Measurements from ENCODE around the gene PLXNA2.

Gene PLXNA2

DNA sequence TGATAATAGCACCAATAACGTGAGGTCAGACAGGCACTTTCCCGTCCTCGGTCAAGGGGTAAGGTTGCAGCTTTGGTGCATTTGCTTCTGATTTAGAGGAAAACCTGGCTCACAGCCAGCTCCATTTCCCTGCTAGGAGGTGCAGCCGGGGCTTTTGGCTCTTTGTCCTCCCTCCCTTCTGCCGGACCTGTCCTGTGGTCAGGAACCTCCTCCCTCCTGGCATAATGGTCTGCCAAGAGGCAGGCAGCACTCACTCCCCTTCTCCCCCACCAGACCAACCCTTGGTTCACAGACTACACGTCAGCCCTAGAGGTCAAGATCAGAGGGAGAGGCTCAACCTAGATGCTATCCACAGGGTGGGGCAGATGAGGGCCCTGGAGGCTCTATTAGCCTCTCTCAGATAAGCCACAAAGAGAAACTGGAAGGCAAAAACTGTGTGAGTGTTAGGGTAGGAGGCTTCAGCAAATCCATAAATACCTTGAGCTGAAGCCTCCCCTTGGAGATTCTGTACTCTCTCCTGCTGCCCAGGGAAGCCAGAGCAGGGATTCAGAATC is 64.8 kb downstream of the PLXNA2 start:
- no peak for DNase-seq

DNA sequence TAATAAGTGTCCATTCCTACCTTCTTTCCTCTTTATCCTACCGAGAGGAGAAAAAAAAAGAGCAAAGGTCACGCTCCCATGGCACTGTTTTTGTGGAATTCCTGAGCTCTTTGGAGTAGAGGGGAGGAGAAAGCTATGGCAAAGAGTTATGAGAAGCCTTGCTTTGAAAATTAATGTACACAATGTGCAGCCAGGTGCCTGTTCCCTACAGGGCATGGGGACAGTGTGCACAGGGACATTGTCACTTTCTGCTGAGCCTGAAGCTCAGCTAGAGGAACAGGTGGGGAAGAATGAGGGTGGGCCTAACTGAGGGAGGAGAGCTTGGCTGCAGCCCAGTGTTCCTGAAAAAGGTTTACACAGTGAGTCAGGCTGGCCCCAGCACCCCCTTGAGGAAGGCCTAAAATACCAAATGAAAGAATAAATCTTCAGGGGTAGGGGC is 66.1 kb downstream of the PLXNA2 start:
- no peak for DNase-seq

DNA sequence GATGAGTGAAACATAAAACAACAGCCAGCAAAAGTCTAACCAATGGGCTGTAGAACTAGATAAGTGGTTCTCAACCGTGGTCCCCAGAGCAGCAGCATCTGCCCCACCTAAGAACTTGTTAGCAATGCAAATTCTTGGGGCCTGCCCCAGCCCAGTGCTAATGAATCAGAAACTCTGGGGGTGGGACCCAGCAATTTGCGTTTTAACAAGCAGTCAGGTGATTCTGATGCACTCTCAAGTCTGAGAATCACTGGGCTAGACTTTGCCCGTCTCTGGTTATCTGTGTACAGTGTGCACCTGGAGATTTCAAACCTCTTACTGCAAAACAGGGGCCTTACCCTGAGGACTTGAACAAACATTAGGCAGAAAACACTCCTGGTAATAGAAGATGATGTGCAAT is 66.5 kb downstream of the PLXNA2 start:
- DNase-seq = no peak

DNA sequence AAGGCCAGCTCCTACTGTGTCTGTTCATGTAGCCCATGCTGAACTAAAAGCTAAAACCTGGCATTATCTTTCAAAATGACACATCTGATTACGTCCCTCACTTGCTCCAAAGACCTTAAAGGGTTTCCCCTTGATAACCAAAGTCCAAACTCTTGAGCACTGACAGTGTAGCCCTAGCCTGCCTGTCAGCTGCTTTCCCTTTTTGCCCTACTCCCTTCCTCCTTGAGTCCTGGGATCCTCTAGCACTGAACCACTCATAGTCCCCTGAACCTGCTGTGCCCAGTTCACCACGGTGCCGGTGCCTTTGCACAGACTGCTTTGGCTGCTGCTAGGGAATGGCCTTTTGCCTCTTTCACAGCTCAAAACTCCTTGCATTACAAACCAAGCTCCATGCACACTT is 67.5 kb downstream of the PLXNA2 start:
- DNase-seq = no peak

DNA sequence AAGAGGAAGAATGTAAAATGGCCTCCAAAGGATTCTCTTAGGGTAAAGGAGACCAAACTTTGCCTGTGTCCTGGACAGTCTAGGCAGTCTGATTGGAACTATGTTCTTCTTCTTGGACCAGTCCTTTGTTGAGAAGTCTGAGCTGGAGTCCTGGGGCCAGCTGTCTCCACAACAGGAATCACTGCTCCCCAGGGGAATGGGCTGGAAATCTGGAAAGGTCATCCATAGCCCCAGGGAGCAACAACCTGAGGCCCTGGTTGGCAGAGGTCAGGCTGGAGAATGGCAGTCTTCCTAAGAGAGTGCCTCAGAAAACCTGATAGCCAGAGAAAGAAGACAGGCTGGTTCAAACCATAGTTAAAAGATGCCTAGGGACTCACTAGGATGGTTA is 68.7 kb downstream of the PLXNA2 start:
- no peak for DNase-seq

DNA sequence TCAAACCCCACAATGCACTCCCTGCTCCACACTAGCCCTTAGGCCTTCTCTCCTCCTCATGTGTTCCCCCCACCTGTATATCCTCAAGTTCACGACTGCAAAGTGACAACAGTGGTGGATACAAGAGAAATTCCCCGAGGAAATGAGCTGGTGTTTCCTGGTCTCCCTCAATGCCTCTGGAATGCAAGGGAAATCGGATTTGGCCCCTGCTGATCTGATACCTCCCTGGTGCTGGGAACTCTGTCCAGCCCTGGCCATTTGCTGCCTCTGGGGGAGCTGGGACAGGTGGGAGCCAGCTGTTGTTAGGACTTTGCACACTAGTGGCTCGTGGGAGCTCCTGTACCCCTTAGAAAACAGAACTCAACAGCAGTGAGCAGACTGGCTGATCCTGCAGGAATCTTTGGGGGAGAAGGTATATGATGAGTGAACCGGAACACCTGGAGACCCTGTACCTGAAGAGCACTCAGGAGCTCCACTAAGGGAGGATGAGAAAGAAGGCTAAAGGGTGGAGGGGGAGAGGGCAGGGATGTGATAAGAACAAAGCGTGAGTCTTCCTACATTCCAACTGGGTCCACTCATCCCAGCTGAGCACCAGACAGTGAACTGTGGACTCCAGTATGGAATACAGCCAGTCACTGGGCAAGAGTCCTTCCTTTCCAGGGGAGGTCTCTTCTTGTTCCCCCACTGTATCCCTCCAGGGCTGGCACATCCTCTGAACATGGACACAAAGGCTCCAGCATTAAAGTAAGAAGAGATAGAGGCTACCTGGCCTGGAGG is 69.3 kb downstream of the PLXNA2 start:
- DNase-seq = no peak

DNA sequence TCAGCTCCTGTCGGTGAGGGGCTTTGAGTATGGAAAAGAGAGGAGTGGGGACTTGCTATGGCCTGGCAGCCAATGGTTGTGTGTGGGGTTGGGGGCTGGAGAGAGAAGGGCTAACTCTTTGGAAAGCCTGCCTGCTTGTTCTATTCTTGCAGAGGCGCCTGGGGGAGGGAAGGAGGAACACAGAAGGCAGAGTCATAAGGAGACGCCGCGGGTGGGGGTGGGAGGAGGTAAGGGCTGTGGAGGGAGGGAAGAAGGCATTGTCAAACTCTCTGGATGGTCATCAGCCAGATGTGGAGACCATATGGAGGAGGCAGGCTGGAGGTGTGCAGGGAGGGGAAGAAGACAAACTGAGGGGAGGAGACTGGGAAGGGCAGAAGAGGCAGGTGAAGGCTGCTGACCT is 70.0 kb downstream of the PLXNA2 start:
- DNase-seq = no peak

DNA sequence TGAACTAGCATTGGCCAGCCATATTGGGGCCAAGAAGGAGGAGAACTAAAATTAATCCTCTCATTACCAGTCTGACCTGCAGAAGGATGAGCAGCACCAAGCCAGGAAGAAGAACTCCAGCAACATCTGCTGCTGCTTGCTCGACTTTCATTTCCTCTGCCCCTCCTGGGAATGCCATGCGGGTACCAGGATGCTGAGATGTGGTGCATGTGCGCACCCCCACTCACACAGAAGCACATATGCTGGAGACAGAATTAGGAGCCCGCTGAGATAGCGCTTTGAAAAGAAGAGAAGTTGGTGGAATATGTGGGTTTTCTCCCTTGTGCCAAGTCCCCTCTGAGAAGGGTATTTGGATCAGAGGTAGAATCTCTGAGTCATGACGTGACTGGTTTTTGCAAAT is 70.4 kb downstream of the PLXNA2 start:
- DNase-seq = no peak

DNA sequence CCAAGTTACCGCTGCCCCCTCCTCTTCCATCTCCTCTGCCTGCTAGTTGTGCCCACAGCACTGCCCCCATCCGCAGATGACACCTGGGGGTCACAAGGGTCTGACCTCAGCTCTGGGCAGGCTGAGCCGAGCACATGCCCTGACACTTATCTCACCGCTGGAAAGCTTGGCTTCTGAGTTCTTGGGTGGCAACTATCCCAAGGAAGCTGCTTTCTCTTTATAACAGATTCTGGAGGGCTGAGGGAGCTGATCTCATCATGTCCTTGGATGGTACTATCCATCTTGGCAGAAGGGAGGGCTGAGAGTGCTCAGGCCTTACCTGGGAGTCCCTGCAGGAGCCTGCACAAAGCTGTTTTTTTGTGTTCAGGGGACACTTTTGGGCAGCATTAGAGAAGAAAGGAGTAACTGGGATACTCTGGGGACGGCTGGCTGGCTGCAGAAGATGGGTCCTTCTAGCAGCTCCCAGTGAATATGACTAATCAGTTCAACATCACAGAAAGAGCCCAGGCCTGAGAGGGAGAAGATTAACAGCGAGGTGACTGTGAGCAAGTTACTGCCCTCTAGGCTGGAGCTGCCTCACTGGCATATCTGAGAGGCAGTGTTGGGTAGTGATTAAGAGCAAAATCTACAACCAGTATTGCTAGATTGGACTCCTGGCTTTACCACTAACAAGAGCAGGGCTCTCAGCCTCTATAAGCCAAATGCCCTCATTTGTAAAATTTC is 71.6 kb downstream of the PLXNA2 start:
- DNase-seq = no peak

DNA sequence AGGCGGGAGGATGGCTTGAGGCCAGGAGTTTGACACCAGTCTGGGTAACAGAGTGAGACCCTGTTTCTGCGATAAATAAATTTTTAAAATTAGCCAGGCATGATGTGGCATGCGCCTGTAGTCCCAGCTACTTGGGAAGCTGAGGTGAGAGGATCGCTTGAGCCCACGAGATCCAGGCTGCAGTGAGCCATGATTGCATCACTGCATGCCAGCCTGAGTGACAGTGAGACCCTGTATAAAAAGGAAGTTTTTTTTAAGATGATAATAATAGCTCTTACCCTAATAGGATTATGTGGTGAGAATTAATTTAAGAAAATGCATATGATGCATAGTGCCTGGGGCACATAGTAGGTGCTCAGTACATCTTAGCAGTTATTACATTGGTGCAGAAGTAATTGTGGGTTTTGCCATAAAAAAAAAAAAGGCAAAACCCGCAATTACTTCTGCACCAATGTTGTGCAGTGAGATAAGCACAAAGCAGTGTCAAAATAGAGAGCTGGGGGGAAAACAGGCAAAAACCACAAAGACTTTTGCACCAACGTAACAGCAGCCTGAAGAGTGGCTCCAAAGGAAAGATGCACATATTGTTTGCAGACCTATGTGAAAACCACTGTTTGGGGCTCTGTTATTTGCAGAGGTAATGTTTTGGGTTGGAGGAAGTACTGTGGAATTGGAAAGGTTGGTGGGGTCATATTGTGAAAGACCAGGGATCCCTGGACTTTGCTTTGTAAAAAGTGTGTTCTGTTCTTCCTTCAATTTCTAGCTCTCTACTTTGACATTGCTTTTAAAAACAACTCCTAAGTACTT is 72.4 kb downstream of the PLXNA2 start:
- no peak for DNase-seq

DNA sequence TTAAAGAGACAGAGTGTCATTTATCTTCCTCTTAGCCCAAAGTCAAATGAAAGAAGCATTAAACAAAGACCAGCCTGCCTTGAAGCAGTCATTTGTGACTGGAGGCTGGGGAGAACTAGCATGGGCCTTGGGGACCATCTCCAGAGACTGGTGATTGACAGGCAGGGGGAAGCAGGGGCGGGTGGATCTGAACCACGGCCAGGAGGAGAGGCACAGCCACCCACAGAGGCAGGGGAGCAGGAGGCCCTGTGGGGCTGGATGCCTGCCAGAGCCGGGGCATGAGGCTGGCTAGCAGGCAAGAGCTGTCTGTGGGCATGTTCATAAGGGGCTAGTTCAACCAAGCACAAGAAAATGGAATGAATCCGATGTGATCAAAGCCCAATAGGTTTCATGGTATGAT is 73.9 kb downstream of the PLXNA2 start:
- DNase-seq = no peak

DNA sequence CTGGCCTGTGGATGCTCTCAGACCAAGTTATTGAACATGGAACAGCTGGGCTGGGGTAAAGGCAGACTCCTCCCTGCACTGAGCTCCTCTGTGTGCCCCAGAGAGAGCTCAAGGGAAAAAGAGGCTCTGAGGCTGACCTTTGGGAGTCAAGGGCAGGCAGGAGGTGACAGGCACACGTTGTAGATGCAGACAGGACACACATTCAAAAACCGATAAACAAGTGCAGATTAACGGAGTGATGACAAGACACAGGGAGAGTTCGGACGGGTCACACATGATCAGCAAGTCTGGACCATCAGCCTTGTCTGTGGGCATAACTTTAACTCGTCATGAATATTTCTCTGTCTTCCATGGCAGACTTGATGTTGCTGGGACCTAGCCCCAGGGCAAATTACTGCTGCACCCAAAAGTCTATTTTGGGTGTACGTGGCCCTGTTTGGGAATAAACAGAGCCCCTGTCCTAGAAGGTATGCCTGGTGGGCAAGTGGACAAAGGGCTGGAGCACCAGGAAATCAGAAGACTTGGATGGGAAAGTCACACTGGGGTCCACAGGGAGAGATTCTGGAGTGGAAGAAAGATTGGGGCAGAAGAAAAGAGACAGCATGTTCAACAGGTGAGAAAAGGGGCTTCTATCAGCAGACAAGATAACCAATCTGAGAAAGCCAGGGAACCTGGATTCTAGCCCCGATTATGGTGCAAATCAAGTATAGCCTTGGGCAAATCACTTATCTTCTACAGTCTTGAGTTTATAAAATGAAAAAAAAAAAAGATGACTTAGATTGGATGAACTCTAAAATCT is 74.9 kb downstream of the PLXNA2 start:
- no peak for DNase-seq

DNA sequence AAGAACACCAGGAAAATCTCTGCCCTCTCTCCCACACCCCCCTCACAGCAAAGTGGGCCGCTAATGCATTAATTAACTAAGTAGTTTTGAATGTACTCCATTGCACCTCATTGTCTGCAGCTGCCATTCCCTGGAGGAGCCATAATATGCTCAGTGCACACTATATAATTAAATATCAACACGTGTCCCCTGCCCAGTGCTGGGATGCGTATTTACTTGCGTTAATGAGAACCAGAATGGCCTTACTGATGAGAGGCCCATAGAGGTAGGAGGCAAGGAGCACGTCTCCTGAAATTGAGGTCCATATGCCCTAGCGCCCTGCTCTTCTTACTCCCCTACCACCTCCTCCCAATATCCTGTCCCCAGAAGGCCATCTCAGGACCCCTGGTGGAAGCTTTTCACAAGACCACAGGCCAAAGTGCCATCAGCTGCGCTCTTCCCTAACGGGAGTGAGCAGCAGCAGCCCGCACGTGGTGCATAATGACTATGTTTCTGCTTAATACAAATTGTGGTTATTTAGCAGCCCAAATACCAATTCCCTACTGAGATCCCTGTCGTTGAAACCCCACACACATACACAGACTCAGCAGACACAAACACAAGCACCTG is 76.8 kb downstream of the PLXNA2 start:
- no peak for DNase-seq

DNA sequence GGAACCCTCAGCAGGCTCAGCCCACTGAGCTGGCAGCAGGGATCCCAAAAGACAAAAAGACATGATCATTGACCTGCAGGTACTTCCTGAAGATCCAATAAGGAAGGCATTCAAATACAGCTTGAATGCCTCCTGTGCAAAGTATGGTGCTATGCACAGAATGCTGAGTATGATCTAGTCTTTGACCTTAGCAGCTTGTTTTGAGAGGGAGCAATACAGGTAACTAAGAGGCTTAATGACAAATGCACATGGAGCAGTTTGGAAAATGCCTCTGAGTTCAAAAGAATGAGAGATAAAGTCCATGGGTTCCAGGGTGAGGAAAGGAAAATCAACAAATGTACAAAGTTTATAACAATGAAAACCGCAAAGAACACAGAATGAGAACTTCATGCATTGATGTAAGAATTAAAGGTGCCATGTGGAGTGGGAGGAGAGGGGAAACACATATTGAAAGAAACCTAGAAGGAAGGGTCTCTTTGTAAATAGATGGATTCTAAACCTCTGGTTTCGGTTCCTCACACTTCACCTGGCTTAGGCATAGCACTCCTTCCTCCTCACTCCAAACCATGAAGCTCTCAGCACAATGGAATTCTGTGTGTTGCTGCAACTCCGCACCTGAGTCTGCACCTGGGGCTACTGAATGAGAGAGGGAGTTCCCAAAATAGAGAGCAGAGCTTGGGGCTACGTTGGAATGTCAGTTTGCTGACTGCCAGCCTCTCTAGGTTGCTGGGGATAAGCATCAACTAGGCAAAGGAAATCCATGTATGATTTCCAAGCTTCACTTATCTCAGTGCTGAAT is 77.6 kb downstream of the PLXNA2 start:
- no peak for DNase-seq

DNA sequence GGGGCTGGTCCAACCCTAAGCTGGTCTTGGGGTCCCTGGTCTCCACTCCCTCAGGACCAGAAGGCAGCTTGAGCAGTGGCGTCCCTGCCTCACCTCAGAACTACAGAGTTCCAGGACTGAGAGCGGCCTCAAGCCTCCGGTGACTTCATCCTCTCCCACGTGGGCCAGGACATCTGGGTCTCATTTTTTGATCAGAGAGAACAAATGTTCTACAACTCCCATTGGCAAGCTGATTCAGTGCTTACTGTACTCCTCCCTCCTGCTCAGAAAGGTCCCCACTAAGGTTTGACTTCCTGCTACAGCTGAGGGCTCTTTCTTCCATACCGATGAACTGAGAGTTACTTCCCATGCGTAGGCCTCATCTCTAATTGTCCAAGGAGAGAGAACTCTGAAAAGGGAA is 78.5 kb downstream of the PLXNA2 start:
- no peak for DNase-seq

DNA sequence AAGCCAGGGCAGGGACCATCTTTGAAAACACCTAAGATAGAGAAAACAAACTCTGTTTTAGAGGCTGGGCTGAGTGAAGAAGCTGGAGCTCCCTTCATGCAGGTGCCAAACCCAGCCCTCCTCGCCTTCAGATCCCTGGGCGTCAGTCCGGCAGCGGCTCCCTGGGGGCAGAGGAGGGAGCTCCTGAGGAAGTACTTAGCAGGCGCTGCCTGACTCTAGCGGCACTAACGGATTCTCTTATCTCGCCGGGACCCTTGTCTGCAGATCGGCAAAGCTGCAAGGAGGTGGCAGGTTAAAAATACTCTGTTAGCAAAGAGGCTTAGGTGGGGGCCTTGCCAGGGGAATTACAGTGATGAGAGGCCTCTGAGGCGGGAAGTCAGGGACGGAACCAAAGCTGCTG is 79.6 kb downstream of the PLXNA2 start:
- DNase-seq = no peak

DNA sequence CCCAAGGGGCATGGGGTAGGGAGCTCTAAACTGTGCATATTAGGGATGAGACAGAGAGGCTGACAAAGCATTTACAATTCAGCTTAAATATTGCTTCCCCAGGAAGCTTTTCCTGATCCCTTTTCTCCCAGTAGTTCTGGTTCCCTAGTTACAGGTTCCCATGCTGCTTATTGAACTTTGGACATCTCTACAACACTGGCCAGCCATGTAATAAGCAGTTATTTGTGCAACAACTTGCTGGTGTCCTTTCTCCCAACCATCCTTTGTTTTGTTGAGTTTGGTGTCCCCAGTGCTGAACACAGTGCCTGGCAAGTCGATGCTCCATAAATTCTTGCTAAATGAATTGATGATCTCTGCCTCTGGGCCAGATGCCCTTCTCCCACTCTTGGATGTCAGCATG is 80.6 kb downstream of the PLXNA2 start:
- DNase-seq = no peak

DNA sequence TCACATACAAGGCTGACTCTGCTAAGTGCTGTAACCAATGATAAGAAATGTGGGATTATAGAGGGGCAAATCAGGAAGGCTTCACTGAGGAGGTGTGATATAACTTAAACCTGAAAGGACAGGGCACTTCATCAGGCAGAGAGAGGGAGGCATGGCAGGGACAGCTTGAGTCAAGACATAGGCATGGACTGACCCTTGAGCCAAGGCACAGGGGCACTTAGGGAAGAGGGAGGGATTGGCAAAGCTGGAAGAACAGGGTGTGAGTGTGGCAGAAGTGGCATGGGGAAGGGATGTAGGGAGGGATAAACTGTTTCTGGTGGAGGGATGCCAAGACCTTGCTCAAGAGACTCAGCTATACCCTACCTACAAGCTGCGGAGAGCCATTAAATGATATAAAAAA is 81.3 kb downstream of the PLXNA2 start:
- DNase-seq = no peak

DNA sequence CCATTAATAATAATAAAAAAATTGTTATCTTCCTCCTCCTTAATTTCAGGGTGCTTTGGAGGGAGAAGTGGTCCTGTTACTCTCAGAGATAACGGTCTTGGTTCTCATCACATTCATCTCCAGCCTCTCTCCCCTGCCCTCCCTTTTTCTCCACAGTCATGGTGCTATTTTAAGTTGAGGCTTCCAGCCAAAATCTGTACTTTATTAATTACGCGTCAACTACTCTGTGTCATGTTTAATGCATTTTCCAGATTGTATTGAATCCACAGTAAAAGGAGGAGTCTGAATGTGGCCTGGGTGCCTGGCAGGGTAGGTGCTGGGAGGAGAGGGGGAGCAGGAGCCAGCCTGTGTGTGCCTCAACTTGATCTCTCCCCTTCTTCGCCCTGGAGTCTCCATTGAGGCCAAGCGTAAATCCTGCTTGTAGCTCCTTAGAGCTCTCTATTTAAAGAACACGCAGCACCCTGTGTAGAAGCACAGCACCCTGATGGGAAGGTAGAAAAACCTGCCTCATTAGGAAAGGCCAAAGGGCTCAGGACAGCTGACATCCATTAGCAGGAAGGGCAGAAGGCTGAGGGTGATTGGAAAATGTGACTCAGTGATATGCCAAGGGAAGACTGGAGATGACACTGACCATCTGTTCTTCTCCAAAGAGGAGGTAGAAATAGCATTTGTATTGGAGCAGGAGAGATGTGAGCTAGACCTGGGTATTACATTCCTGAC is 82.4 kb downstream of the PLXNA2 start:
- no peak for DNase-seq

DNA sequence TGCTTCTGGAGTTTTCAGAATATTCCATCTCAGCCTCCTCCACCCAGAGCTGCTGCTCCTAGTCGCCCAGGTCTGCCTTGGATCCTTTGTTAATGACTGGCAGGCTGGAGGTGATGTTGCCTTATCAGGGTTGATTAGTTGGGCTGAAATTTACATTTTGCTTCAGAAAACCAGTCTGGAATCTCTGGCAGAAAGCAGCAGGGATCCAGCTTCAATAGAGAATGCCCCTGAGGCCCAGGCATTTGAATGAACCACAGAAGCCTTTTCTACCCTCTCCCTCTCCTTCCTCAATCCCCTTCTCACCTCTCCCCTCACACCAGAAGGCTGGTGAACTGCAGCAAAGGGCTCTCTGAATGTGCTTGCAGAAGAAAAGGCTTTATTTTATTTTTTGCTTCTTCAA is 83.2 kb downstream of the PLXNA2 start:
- DNase-seq = no peak
